Testis (tissue), 3 donors: Measurements from ENCODE around the gene OLFML3. TPM values are rescaled to one million over a fixed set of nuclear protein-coding genes. Genes with fewer than 3 reads are reported as not detected.

Experiments
- DNase-seq: peaks from one replicate; pipeline ENCODE4 v3.0.0-alpha.2; 2019
- H3K27ac ChIP-seq, 2 donors: fragments of 200-600 bp; sonication (generic); one replicate each; pipeline ENCODE4 v1.5.1; 2019
- H3K27me3 ChIP-seq: fragments of 200-600 bp; sonication (generic); one replicate; pipeline ENCODE4 v1.5.1; 2019
- H3K36me3 ChIP-seq: fragments of 200-600 bp; sonication (generic); one replicate; pipeline ENCODE4 v1.5.1; 2017; ENCODE audit warnings: low read depth; ENCODE audit errors: missing control alignments
- H3K4me1 ChIP-seq: fragments of 200-600 bp; sonication (generic); one replicate; pipeline ENCODE4 v1.5.1; 2019
- H3K4me3 ChIP-seq, 2 donors: fragments of 200-600 bp; sonication (generic); one replicate each; pipeline ENCODE4 v1.5.1; 2017 to 2019
- H3K9me3 ChIP-seq: fragments of 200-600 bp; sonication (generic); one replicate; pipeline ENCODE4 v1.5.1; 2017
- POLR2A ChIP-seq: fragments of 450-650 bp; IDR thresholded peaks from one replicate; pipeline ENCODE4 v1.6.1; 2017; ENCODE audit warnings: antibody characterized with exemption, mild to moderate bottlenecking, moderate library complexity
- WGBS, 2 donors: methylation state at CpG; one replicate each; pipeline ENCODE4 v1.1.5; 2018; 5-methylcytosine and 5-hydroxymethylcytosine counted together
- intact Hi-C: fragments of 100-400 bp; cut with DNase I; formaldehyde crosslinking; loops from one replicate; pipeline ENCODE4 v1.15.1; 2023; ENCODE audit warnings: low total_unique reads
- polyA plus RNA-seq: library from polyadenylated mRNA; stranded (reverse); fragments of 350-450 nt; fragmentation: Illumina TruSeq; extraction: RNeasy Lipid Tissue Mini Kit (QIAGEN cat#74804); gene quantifications from one replicate; pipeline ENCODE4 v1.2.3, GENCODE V29; 2014; ENCODE audit warnings: low read depth, low replicate concordance; ENCODE audit not compliant: insufficient read depth
- total RNA-seq, 2 donors: library from RNA; depleted of rRNA; stranded (reverse); fragments of >200 nt; gene quantifications; one replicate each; pipeline ENCODE4 v1.2.3, GENCODE V29; 2016
- TF ChIP-seq, protein P1 (sequence below), 3 experiments: fragments of 450-650 bp in 2 of 3; fragments of 200-600 bp in 1 of 3; sonication (generic) in 1 of 3; IDR thresholded peaks; one replicate each; pipeline ENCODE4 v1.5.1; 2016 to 2019; ENCODE audit warnings: antibody characterized with exemption in 3 of 3, mild to moderate bottlenecking in 2 of 3, moderate library complexity in 1 of 3

Gene OLFML3
- total and polyA plus RNA-seq, 3 donors from 2014 or later, result 4.6 to 51.7 (median 8.5) TPM

GRCh38 chr1:113942527-113942926 is 36.7 kb upstream of the OLFML3 start:
- intact Hi-C loops, result no loop called here
- peaks cover 25% of the 10 kb centered on the region for H3K4me1 ChIP-seq
- TF ChIP-seq, protein P1, sequence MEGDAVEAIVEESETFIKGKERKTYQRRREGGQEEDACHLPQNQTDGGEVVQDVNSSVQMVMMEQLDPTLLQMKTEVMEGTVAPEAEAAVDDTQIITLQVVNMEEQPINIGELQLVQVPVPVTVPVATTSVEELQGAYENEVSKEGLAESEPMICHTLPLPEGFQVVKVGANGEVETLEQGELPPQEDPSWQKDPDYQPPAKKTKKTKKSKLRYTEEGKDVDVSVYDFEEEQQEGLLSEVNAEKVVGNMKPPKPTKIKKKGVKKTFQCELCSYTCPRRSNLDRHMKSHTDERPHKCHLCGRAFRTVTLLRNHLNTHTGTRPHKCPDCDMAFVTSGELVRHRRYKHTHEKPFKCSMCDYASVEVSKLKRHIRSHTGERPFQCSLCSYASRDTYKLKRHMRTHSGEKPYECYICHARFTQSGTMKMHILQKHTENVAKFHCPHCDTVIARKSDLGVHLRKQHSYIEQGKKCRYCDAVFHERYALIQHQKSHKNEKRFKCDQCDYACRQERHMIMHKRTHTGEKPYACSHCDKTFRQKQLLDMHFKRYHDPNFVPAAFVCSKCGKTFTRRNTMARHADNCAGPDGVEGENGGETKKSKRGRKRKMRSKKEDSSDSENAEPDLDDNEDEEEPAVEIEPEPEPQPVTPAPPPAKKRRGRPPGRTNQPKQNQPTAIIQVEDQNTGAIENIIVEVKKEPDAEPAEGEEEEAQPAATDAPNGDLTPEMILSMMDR (IDR thresholded peaks at IDR 0.05), result no peak
- no peak for TF ChIP-seq POLR2A
- no peak for DNase-seq
- H3K36me3 ChIP-seq, result no peaks in the 10 kb centered on the region
- no peak overlapping the region for H3K4me3 ChIP-seq
- H3K9me3 ChIP-seq, result no peaks in the 10 kb centered on the region
- peak overlapping the region in 1 of 2 donors; percentile 11 for H3K27ac ChIP-seq
- H3K27me3 ChIP-seq, result no peaks in the 10 kb centered on the region

DNA sequence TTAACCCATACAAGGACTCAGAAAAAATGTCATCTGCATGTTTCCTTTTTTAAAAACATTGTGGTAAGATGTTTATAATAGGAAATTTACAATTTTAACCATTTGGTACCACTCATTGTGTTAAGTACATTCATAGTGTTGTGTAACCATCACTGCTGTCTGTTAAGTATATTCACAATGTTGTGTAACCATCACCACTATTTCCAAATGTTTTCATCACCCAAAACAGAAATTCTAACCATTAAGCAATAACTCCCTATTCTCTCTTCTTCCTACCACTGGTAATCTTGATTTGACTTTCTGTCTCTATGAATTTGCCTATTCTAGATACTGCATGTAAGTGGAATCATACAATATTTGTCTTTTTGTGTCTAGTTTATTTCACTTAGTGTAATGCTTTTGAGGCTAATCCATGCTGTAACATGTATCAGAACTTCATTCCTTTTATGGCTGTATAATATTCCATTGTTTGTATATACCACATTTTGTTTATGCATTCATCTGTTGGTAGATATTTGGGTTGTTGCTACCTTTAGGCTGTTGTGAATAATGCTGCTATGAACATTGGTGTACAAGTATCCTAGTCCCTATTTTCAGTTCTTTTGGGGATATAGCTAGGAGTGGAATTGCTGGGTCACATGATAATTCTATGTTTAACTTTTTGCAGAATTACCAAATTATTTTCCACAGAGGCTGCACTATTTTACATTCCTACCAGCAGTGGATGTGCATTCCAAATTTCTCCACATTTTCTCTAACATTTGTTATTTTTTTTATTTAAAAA is 36.1 kb upstream of the OLFML3 start:
- Histone ChIP-seq H3K27ac (no peak overlapping the region), H3K27me3 (no peaks in the 10 kb centered on the region), H3K4me1 (peaks cover 31% of the 10 kb centered on the region), H3K9me3 (no peaks in the 10 kb centered on the region), H3K36me3 (no peaks in the 10 kb centered on the region), H3K4me3 (no peak overlapping the region)
- TF ChIP-seq POLR2A, result no peak
- TF ChIP-seq, protein P1 (IDR thresholded peaks at IDR 0.05), result no peak
- intact Hi-C loops, result no loop called here
- DNase-seq, result no peak

- no peaks in the 10 kb centered on the region for H3K36me3 ChIP-seq
- TF ChIP-seq POLR2A, result no peak
- TF ChIP-seq, protein P1 (IDR thresholded peaks at IDR 0.05), result no peak
- intact Hi-C loops, result no loop called here
- no peak for DNase-seq
- H3K27me3 ChIP-seq, result no peaks in the 10 kb centered on the region
- WGBS, 2 donors, result 96 to 100% methylated on average over 1 of the region's 1 CpG
- no peak overlapping the region for H3K4me3 ChIP-seq
- peaks cover 26% of the 10 kb centered on the region for H3K4me1 ChIP-seq
- H3K9me3 ChIP-seq, result no peaks in the 10 kb centered on the region
- H3K27ac ChIP-seq, result no peak overlapping the region
Measured at GRCh38 chr1:113945329-113945728, 33.9 kb upstream of the OLFML3 start.

DNA sequence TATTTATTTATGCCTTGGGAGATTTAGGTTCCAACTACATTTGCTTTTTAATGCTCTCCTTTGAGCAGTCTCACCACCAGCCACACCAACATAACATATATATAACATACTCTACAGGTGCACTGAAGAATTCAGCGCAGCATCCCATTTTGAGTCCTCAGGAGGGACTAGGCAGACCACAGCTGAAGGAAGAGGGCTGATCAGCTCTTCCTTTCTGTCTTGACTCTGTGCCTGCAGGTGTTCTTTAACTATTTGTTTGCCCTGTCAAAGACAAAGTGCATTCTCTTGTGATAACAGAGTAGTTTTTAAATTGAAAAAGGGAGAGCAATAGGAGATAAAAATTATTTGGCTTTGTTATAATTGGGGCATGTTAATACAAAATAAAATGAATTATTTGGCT is 33.2 kb upstream of the OLFML3 start:
- WGBS, 2 donors, result 67 to 84% methylated on average over 1 of the region's 1 CpG
- Histone ChIP-seq H3K27ac (no peak overlapping the region), H3K27me3 (no peaks in the 10 kb centered on the region), H3K36me3 (no peaks in the 10 kb centered on the region), H3K4me1 (peaks cover 22% of the 10 kb centered on the region), H3K9me3 (no peaks in the 10 kb centered on the region), H3K4me3 (no peak overlapping the region)
- TF ChIP-seq POLR2A, result no peak
- TF ChIP-seq, protein P1 (IDR thresholded peaks at IDR 0.05), result no peak
- intact Hi-C loops, result no loop called here
- DNase-seq, result no peak
